GM10248 (cell line): ENCODE data around the gene ENO1.

Experiments used
- CTCF ChIA-PET: fragments of 300-600 bp; sonication (Branson Sonifier 250); formaldehyde crosslinking; extraction: SDS; loops from one replicate; lab custom pipeline; 2021; ENCODE audit warnings: antibody characterized with exemption; lab: Yijun Ruan, JAX
- POLR2A ChIA-PET: fragments of 350-650 bp; sonication (Branson Sonifier 250); formaldehyde crosslinking; extraction: SDS; loops from one replicate; lab custom pipeline; 2020; ENCODE audit warnings: antibody characterized with exemption; lab: Yijun Ruan, JAX
- DNase-seq: peaks from one replicate; pipeline ENCODE4 v3.0.0; 2012; ENCODE audit errors: extremely low spot score
- TF ChIP-seq, protein P1 (sequence below): IDR thresholded peaks from 2 replicates; pipeline ENCODE4 v1.5.1; 2012; ENCODE audit warnings: mild to moderate bottlenecking, low read depth; ENCODE audit errors: extremely low read depth, missing control alignments, control extremely low read depth

The ENO1 gene

DNA sequence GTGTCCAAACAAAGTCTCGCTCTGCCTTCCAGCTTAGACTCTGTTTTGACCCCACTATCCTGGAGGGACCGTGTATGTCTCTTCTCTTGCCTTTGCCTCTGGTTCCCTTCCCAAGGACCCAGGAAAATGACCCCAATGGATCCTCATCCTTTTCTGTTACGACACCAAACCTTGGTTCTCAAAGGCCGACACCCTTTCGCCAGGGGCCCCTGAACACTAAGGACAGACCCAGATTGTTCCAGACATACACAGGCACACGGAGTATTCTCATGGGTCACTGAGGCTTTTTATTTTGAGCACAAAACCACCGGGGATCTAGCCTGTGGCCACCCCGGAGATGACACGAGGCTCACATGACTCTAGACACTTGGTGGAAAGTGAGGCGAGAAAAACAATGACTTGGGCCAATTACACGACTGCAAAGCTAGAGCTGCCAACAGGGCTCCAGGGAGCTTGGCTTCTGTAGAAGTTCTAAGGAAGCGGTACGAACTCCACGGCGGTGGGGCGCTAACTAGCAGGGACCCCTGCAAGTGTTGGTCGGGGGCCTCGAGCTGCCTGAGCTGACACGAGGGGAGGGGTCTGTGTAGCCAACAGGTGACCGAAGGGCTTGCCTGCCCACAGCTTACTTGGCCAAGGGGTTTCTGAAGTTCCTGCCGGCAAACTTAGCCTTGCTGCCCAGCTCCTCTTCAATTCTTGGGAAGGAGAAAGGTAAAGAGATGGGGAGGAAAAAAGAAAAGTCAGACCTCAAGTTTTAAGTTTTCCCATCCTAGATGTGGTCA, 17.6 kb downstream of the ENO1 start:
- CTCF ChIA-PET = interaction anchor here (0.9 to 6.3 kb wide), 9 partner anchors 11 to 144 kb away, joined by 3 to 89 read pairs (median 4); no protein-coding TSS in a partner anchor

DNA sequence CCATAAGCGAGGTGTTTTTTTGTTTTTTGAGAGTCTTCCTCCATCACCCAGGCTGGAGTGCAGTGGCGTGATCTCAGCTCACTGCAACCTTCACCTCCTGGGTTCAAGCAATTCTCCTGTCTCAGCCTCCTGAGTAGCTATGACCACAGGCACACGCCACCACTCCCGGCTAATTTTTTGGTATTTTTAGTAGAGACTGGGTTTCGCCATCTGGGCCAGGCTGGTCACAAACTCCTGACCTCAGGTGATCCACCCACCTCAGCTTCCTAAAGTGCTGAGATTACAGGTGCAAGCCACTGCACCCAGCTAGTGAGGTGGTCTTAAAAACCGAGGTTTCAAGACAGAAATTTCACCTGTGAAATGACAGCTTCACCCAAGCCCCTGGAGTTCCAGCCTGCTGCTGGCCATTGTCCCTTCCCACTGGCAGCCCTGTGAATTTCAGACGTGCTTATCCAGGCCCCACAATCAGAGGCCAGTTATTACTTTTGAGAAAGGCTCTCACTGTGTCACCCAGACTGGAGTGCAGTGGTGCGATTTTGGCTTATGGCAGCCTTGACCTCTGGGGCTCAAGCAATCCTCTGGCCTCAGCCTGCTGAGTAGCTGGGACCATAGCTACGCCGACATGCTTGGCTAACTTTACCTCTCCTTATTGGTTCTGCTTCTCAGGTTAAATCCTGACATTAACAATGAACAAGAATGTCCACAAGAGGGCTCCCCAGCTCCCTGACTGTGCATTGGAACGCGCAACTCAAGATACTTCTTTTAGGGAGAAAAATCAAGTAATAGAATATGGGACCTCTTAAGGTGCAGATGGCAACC, 19.4 kb downstream of the ENO1 start:
- TF ChIP-seq, protein P1, sequence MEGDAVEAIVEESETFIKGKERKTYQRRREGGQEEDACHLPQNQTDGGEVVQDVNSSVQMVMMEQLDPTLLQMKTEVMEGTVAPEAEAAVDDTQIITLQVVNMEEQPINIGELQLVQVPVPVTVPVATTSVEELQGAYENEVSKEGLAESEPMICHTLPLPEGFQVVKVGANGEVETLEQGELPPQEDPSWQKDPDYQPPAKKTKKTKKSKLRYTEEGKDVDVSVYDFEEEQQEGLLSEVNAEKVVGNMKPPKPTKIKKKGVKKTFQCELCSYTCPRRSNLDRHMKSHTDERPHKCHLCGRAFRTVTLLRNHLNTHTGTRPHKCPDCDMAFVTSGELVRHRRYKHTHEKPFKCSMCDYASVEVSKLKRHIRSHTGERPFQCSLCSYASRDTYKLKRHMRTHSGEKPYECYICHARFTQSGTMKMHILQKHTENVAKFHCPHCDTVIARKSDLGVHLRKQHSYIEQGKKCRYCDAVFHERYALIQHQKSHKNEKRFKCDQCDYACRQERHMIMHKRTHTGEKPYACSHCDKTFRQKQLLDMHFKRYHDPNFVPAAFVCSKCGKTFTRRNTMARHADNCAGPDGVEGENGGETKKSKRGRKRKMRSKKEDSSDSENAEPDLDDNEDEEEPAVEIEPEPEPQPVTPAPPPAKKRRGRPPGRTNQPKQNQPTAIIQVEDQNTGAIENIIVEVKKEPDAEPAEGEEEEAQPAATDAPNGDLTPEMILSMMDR = peak; percentile 65
- CTCF ChIA-PET = interaction anchor here (0.7 to 6.3 kb wide), 19 partner anchors 8 to 280 kb away, joined by 3 to 89 read pairs (median 4); no protein-coding TSS in a partner anchor
- POLR2A ChIA-PET = interaction anchor here (0.6 to 1.4 kb wide), 5 partner anchors 8 to 1097 kb away, joined by 3 to 6 read pairs (median 4); partner anchors contain the start of gene ENO1
- DNase-seq = peak; percentile 46

More for the DNA sequence above, 17.6 kb downstream of the ENO1 start:
- DNase-seq = no peak
- TF ChIP-seq, protein P1 = no peak
- POLR2A ChIA-PET = interaction anchor here (0.6 kb wide), 1 partner anchor 17 kb away, joined by 5 read pairs; the partner anchor contains the start of gene ENO1

DNA sequence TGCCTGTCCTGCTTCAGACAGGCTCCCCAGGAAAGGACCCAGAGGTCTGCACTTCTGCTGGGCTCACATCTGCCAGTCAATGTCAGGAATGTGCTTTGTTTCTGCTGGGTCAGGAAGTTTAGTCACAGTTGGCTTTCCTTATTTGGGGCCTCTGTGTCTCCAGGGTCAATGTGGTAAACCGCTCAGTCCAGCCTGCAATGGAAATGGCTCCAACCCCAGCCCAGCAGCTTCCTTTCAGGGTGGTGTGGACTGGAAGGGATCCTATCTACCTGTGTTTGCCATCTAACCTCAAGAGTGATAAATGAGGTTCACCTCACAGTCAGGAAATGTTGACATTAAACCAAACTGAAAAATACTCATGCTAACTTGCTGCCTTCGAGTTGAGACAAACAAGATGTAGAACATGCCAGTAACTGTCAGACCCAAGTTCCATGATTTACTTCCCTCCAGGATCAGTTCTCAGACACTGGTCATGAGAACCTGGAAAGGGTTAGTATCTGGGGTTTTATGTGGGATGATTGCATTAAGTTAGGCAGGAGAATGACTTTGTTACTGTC, 20.3 kb downstream of the ENO1 start:
- TF ChIP-seq, protein P1 = no peak
- POLR2A ChIA-PET = interaction anchor here (0.6 to 1.5 kb wide), 7 partner anchors 9 to 1098 kb away, joined by 3 to 6 read pairs (median 4); partner anchors contain the start of gene ENO1
- CTCF ChIA-PET = interaction anchor here (0.9 to 6.3 kb wide), 14 partner anchors 8 to 279 kb away, joined by 3 to 89 read pairs (median 5); no protein-coding TSS in a partner anchor

DNA sequence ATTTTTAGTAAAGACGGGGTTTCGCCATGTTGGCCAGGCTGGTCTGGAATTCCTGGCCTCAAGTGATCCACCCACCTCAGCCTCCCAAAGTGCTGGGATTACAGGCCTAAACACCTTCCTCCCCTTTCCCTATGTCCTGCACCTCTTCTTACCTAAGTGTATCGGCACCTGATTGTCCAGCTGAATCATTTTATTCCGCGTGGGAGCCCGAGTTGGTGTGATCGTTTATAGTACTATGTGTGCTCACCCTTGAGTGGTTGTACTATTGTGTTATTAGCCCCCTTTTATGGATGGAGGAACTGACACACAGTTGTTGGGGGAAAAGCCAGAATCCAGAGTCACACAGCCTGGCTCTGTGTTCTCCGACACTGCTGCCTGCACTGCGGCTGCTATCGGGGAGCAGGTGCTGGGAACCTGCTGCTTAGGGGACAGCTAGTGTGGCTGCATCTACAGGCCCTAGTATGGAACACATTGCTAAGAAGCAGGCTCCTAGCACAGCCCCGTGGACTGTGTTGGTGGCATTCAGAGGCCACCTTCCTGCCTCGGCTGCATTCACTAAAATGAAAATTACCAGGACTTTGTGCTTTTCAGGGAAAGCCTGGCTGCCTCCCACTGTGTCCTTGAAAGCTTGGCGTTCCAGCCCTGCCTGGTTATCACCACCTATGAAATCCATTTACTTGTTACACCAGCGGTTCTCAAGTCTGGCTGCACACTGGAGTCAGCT, 21.6 kb downstream of the ENO1 start:
- no peak for DNase-seq
- CTCF ChIA-PET = interaction anchor here (1.0 to 6.3 kb wide), 3 partner anchors 6 to 12 kb away, joined by 4 to 89 read pairs (median 8); no protein-coding TSS in a partner anchor
- TF ChIP-seq, protein P1 = no peak
- POLR2A ChIA-PET = interaction anchor here (0.5 to 1.5 kb wide), 6 partner anchors 8 to 29 kb away, joined by 3 to 6 read pairs (median 4); no protein-coding TSS in a partner anchor

More for the DNA sequence above, 20.3 kb downstream of the ENO1 start:
- no peak for DNase-seq

DNA sequence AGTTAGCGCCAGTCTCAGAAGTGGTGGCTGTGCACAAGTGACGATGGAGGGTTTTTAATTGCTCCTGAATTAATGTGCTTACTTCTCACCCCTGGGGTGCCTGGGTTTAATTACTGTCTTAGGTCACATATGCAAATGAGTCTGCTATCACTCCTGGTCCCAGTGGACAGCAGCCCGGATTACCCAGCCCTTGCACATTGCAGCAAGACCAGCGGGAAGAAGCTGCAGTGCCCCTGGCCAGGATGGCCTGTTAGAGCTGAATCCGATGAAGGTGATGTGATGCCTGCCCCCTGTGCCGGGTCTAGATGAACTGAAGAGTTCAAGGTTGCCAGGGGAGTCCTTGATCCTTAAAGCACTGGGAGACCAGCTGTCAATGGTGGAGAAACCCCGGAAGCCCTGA, 24.2 kb downstream of the ENO1 start:
- TF ChIP-seq, protein P1 = no peak
- DNase-seq = no peak
- CTCF ChIA-PET = no interaction called here
- POLR2A ChIA-PET = interaction anchor here (1.1 kb wide), 1 partner anchor 8 kb away, joined by 3 read pairs; no protein-coding TSS in a partner anchor
